ENCODE data around the gene NAPSA.

The NAPSA gene

DNA sequence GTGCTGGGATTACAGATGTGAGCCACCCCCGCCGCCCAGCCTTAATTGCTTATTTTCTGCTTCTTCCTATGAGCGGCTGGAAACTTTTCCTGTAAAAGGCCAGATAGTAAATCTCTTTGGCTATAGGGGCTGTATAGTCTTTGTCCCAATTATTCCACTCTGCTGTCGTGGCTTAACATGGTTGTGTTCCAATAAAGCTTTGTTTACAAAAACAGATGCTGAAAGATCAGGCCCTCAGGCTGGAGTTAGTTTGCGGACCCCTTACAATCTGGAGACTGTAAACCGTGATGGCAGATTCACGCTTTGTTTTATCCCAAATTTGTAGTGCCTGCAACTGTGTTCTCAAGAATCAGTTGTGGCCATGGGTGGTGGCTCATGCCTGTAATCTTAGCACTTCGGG is 47.0 kb downstream of the NAPSA start:
- Histone ChIP-seq H4K91ac (ENCODE audit: low read depth, low read length) (no peak overlapping the region), H3K9ac (ENCODE audit: low read length) (no peak overlapping the region), H4K8ac (ENCODE audit: low read depth, low read length) (no peak overlapping the region), H3K4me2 (ENCODE audit: low read length) (no peak overlapping the region), H2AFZ (ENCODE audit: insufficient read depth, low read length, poor library complexity) (no peak overlapping the region), H3K9me3 (ENCODE audit: insufficient read depth, low read depth, low read length) (peaks cover 2% of the 10 kb centered on the region), H2BK12ac (ENCODE audit: low read length) (no peak overlapping the region), H3K79me1 (ENCODE audit: low read length) (peaks cover 8% of the 10 kb centered on the region), H3K27me3 (ENCODE audit: insufficient read depth, low read length) (no peaks in the 10 kb centered on the region), H3K27ac (ENCODE audit: low read depth, low read length) (no peak overlapping the region), H2BK5ac (ENCODE audit: low read depth, low read length, poor library complexity) (no peak overlapping the region), H4K12ac (ENCODE audit: low read depth, low read length) (no peak overlapping the region), H3K23ac (ENCODE audit: low read length) (no peak overlapping the region), H3K4ac (ENCODE audit: low read depth, low read length) (no peak overlapping the region), H3K79me2 (ENCODE audit: control insufficient read depth, insufficient read depth, low read length, poor library complexity) (no peaks in the 10 kb centered on the region), H3K18ac (ENCODE audit: low read length) (no peak overlapping the region), H2AK5ac (ENCODE audit: low read length) (no peak overlapping the region), H2BK120ac (ENCODE audit: insufficient read depth, low read length, poor library complexity) (no peak overlapping the region), H3K36me3 (ENCODE audit: control insufficient read depth in 1 of 2, insufficient read depth in 2 of 2, low read length in 2 of 2) (peaks cover 39 to 50% of the 10 kb centered on the region in 2 experiments), H3K14ac (ENCODE audit: low read length) (no peak overlapping the region), H3K4me3 (ENCODE audit: low read depth, low read length) (no peak overlapping the region), H3K4me1 (ENCODE audit: control insufficient read depth in 1 of 2, insufficient read depth in 2 of 2, low read length in 2 of 2) (peaks cover 8 to 17% of the 10 kb centered on the region in 2 experiments)
- no peak for DNase-seq
- no CpG with 5 or more reads among the region's 8 CpGs for WGBS (ENCODE audit: extremely low coverage, insufficient coverage, insufficient read length)

DNA sequence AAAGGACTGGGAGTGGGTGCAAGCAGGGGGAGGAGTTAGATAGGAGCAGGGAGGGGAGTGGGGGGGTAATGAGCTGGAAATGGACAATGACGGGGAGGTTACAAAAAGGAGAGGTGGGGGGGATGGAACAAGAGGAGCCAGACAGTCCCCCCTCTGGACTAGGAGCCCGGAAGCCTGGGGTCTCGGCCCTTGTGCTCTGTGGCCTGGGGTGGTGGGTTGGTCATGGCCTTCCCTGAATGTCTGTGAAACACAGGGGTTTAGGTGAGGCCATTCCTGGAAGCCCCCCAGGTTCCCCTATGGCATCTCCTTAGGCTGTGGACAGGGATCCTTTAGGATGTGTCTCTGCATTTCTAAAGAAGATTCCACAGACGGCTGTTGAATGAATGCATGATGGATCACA is 48.3 kb downstream of the NAPSA start:
- peaks cover 15% of the 10 kb centered on the region for H3K79me1 ChIP-seq (ENCODE audit: low read length)
- H3K4me3 ChIP-seq (ENCODE audit: low read depth, low read length): no peak overlapping the region
- H3K9ac ChIP-seq (ENCODE audit: low read length): no peak overlapping the region
- H3K18ac ChIP-seq (ENCODE audit: low read length): no peak overlapping the region
- no peaks in the 10 kb centered on the region for H3K27me3 ChIP-seq (ENCODE audit: insufficient read depth, low read length)
- peaks cover 12 to 28% of the 10 kb centered on the region in 2 experiments for H3K4me1 ChIP-seq (ENCODE audit: control insufficient read depth in 1 of 2, insufficient read depth in 2 of 2, low read length in 2 of 2)
- H2BK12ac ChIP-seq (ENCODE audit: low read length): no peak overlapping the region
- H2AFZ ChIP-seq (ENCODE audit: insufficient read depth, low read length, poor library complexity): no peak overlapping the region
- H3K27ac ChIP-seq (ENCODE audit: low read depth, low read length): no peak overlapping the region
- H3K4ac ChIP-seq (ENCODE audit: low read depth, low read length): no peak overlapping the region
- H3K9me3 ChIP-seq (ENCODE audit: insufficient read depth, low read depth, low read length): peaks cover 2% of the 10 kb centered on the region
- WGBS (ENCODE audit: extremely low coverage, insufficient coverage, insufficient read length): no CpG with 5 or more reads among the region's 4 CpGs
- H4K8ac ChIP-seq (ENCODE audit: low read depth, low read length): no peak overlapping the region
- no peak overlapping the region for H2BK120ac ChIP-seq (ENCODE audit: insufficient read depth, low read length, poor library complexity)
- H3K36me3 ChIP-seq (ENCODE audit: control insufficient read depth in 1 of 2, insufficient read depth in 2 of 2, low read length in 2 of 2): peaks cover 28 to 38% of the 10 kb centered on the region in 2 experiments
- H3K4me2 ChIP-seq (ENCODE audit: low read length): no peak overlapping the region
- H3K79me2 ChIP-seq (ENCODE audit: control insufficient read depth, insufficient read depth, low read length, poor library complexity): no peaks in the 10 kb centered on the region
- no peak overlapping the region for H4K91ac ChIP-seq (ENCODE audit: low read depth, low read length)
- DNase-seq: no peak
- H3K14ac ChIP-seq (ENCODE audit: low read length): no peak overlapping the region
- no peak overlapping the region for H3K23ac ChIP-seq (ENCODE audit: low read length)
- no peak overlapping the region for H2AK5ac ChIP-seq (ENCODE audit: low read length)
- no peak overlapping the region for H4K12ac ChIP-seq (ENCODE audit: low read depth, low read length)
- no peak overlapping the region for H2BK5ac ChIP-seq (ENCODE audit: low read depth, low read length, poor library complexity)

DNA sequence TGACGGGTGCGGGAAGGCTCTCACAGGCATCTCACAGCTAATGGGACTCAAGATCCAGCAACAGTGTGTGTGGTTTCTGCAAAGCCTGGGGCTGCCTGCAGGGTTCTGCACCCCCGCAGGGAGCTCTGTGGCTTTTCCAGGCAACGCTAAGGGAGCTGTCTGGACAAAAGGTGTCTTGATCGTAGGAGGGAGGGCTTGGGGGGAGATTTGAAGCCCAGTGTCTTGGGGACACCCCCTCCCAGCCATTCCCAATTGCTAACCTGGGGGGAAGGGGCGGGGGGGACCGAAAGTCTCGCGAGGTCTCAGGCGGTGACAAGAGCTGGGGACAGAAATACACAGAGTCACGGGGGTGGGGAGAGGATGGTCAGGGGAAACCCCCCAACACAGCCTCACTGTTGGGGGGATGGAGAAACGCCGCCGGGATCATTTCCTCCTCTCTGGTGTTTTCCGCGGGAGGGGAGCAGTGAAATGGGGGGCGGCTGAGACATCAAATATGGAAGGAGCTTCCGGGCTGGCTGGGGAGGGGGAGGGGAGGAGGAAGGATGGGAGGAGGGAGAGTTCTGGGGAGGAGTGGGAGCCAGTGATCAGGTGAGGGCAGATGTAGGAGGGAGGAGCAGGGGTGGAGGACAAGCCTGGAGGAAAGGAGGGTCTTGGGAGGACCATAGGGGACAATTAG is 49.5 kb downstream of the NAPSA start:
- H2BK12ac ChIP-seq (ENCODE audit: low read length): no peak overlapping the region
- no peak for DNase-seq
- no peak overlapping the region for H2AK5ac ChIP-seq (ENCODE audit: low read length)
- no peak overlapping the region for H3K18ac ChIP-seq (ENCODE audit: low read length)
- peak overlapping the region; percentile 55 for H4K12ac ChIP-seq (ENCODE audit: low read depth, low read length)
- no peak overlapping the region for H2BK120ac ChIP-seq (ENCODE audit: insufficient read depth, low read length, poor library complexity)
- peaks cover 12 to 28% of the 10 kb centered on the region in 2 experiments for H3K4me1 ChIP-seq (ENCODE audit: control insufficient read depth in 1 of 2, insufficient read depth in 2 of 2, low read length in 2 of 2)
- H3K79me1 ChIP-seq (ENCODE audit: low read length): peaks cover 15% of the 10 kb centered on the region
- no peak overlapping the region for H3K14ac ChIP-seq (ENCODE audit: low read length)
- H3K27me3 ChIP-seq (ENCODE audit: insufficient read depth, low read length): no peaks in the 10 kb centered on the region
- H3K79me2 ChIP-seq (ENCODE audit: control insufficient read depth, insufficient read depth, low read length, poor library complexity): no peaks in the 10 kb centered on the region
- WGBS (ENCODE audit: extremely low coverage, insufficient coverage, insufficient read length): no CpG with 5 or more reads among the region's 18 CpGs
- H3K23ac ChIP-seq (ENCODE audit: low read length): no peak overlapping the region
- peak overlapping the region; percentile 23 for H3K4me3 ChIP-seq (ENCODE audit: low read depth, low read length)
- H3K36me3 ChIP-seq (ENCODE audit: control insufficient read depth in 1 of 2, insufficient read depth in 2 of 2, low read length in 2 of 2): peaks cover 22 to 31% of the 10 kb centered on the region in 2 experiments
- H2BK5ac ChIP-seq (ENCODE audit: low read depth, low read length, poor library complexity): peak overlapping the region; percentile 16
- peaks cover 2% of the 10 kb centered on the region for H3K9me3 ChIP-seq (ENCODE audit: insufficient read depth, low read depth, low read length)
- H3K27ac ChIP-seq (ENCODE audit: low read depth, low read length): peak overlapping the region; percentile 48
- H4K8ac ChIP-seq (ENCODE audit: low read depth, low read length): peak overlapping the region; percentile 50
- H3K4ac ChIP-seq (ENCODE audit: low read depth, low read length): peak overlapping the region; percentile 42
- no peak overlapping the region for H3K9ac ChIP-seq (ENCODE audit: low read length)
- peak overlapping the region; percentile 23 for H2AFZ ChIP-seq (ENCODE audit: insufficient read depth, low read length, poor library complexity)
- peak overlapping the region; percentile 72 for H3K4me2 ChIP-seq (ENCODE audit: low read length)
- peak overlapping the region; percentile 52 for H4K91ac ChIP-seq (ENCODE audit: low read depth, low read length)

DNA sequence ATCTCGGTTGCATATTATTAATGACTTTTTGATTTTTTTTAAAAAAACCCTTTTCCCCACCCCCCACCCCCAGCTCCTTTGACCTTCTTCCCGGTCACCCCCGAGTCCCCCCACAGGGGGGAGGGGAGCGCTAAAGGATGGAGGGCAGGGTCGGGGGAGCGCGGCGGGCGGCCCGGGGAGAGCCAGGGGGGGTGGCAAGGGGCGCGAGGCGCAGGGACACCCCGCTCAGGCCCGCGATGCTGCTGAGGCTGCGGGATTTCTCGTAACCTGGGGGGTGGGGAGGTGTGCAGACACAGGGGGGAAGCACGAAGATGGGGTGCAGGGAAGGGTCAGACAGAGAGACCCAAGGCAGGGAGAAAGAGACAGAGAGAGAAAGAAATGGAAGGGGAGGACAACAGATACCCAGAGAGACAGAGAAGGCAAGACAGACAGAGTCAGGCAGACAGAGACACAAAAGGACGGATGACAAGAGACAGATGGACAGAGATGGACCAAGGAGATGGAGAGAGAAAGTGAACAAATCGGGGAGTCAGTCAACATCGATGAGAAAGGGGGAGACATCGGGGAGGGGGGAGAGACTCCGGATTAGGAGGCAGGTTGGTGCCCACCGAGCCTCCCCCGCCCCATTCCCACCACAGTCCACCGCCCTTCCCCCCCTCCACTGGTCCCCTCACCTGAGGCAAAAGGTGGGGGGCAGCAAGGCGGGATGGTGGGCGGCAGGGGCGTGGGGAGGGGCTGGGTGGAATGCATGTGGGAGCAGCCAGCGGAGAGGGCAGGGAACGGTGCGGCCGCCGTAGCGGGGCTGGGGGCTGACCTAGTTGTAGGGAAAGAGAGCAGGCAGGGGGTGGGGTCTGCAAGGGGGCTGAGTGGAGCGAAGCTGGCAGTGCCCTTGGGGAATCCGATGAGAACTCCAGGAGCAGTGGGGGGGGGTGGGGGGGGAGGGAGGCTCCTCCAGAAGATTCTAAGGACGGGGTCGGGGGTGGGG is 50.4 kb downstream of the NAPSA start:
- H3K4me2 ChIP-seq (ENCODE audit: low read length): peak overlapping the region; percentile 14
- no peak overlapping the region for H3K27ac ChIP-seq (ENCODE audit: low read depth, low read length)
- no peak overlapping the region for H2BK5ac ChIP-seq (ENCODE audit: low read depth, low read length, poor library complexity)
- no CpG with 5 or more reads among the region's 40 CpGs for WGBS (ENCODE audit: extremely low coverage, insufficient coverage, insufficient read length)
- H2AFZ ChIP-seq (ENCODE audit: insufficient read depth, low read length, poor library complexity): no peak overlapping the region
- no peak overlapping the region for H2AK5ac ChIP-seq (ENCODE audit: low read length)
- H4K91ac ChIP-seq (ENCODE audit: low read depth, low read length): peak overlapping the region; percentile 38
- H2BK120ac ChIP-seq (ENCODE audit: insufficient read depth, low read length, poor library complexity): no peak overlapping the region
- peaks cover 12 to 28% of the 10 kb centered on the region in 2 experiments for H3K4me1 ChIP-seq (ENCODE audit: control insufficient read depth in 1 of 2, insufficient read depth in 2 of 2, low read length in 2 of 2)
- no peaks in the 10 kb centered on the region for H3K27me3 ChIP-seq (ENCODE audit: insufficient read depth, low read length)
- peaks cover 16 to 24% of the 10 kb centered on the region in 2 experiments for H3K36me3 ChIP-seq (ENCODE audit: control insufficient read depth in 1 of 2, insufficient read depth in 2 of 2, low read length in 2 of 2)
- no peak overlapping the region for H4K12ac ChIP-seq (ENCODE audit: low read depth, low read length)
- no peaks in the 10 kb centered on the region for H3K79me2 ChIP-seq (ENCODE audit: control insufficient read depth, insufficient read depth, low read length, poor library complexity)
- no peak overlapping the region for H3K4ac ChIP-seq (ENCODE audit: low read depth, low read length)
- no peaks in the 10 kb centered on the region for H3K9me3 ChIP-seq (ENCODE audit: insufficient read depth, low read depth, low read length)
- no peak for DNase-seq
- H3K4me3 ChIP-seq (ENCODE audit: low read depth, low read length): no peak overlapping the region
- H3K18ac ChIP-seq (ENCODE audit: low read length): no peak overlapping the region
- H3K14ac ChIP-seq (ENCODE audit: low read length): no peak overlapping the region
- no peak overlapping the region for H3K9ac ChIP-seq (ENCODE audit: low read length)
- peaks cover 15% of the 10 kb centered on the region for H3K79me1 ChIP-seq (ENCODE audit: low read length)
- H3K23ac ChIP-seq (ENCODE audit: low read length): no peak overlapping the region
- peak overlapping the region; percentile 16 for H2BK12ac ChIP-seq (ENCODE audit: low read length)
- no peak overlapping the region for H4K8ac ChIP-seq (ENCODE audit: low read depth, low read length)

Measured in trophoblast cell (in vitro differentiated cells and primary cell).